Liver (tissue), 3 donors: Measurements from ENCODE around the gene SV2B.

Experiments
- ATF3 ChIP-seq: IDR thresholded peaks from 2 replicates; pipeline ENCODE4 v1.6.1; 2016; ENCODE audit warnings: antibody characterized with exemption
- EGR1 ChIP-seq, 2 donors: IDR thresholded peaks; 2 replicates each; pipeline ENCODE4 v1.6.1; 2016 to 2018; ENCODE audit warnings: antibody characterized with exemption in 2 of 2, low read depth in 2 of 2
- GABPA ChIP-seq, 2 donors: IDR thresholded peaks in 1 of 2; conservative IDR thresholded peaks in 1 of 2; 2 replicates each; pipeline ENCODE4 v1.6.1; 2016; ENCODE audit warnings: antibody characterized with exemption in 2 of 2, mild to moderate bottlenecking in 1 of 2, moderate library complexity in 1 of 2
- HNF4A ChIP-seq, 2 donors: conservative IDR thresholded peaks; 2 replicates each; pipeline ENCODE4 v1.6.1; 2016; ENCODE audit warnings: antibody characterized with exemption in 2 of 2, mild to moderate bottlenecking in 2 of 2
- JUND ChIP-seq, 2 donors: IDR thresholded peaks; 2 replicates each; pipeline ENCODE4 v1.6.1; 2016; ENCODE audit warnings: antibody characterized with exemption in 2 of 2
- MAX ChIP-seq: IDR thresholded peaks from 2 replicates; pipeline ENCODE4 v1.6.1; 2016; ENCODE audit warnings: antibody characterized with exemption
- RXRA ChIP-seq, 2 donors: IDR thresholded peaks; 2 replicates each; pipeline ENCODE4 v1.6.1; 2017 to 2018; ENCODE audit warnings: antibody characterized with exemption in 2 of 2, mild to moderate bottlenecking in 1 of 2
- TAF1 ChIP-seq: conservative IDR thresholded peaks from 2 replicates; pipeline ENCODE4 v1.6.1; 2016; ENCODE audit warnings: antibody characterized with exemption, mild to moderate bottlenecking
- YY1 ChIP-seq: IDR thresholded peaks from 2 replicates; pipeline ENCODE4 v1.6.1; 2016; ENCODE audit warnings: antibody characterized with exemption, mild to moderate bottlenecking
- TF ChIP-seq, protein P1 (sequence below): fragments of 150-350 bp; IDR thresholded peaks from 2 replicates; pipeline ENCODE4 v1.5.1; 2017; ENCODE audit warnings: improper control_type of control experiment, low read depth, low read length; ENCODE audit not compliant: missing input control
- TF ChIP-seq, protein P2 (sequence below): IDR thresholded peaks from 2 replicates; pipeline ENCODE4 v1.6.1; 2016; ENCODE audit warnings: antibody characterized with exemption, mild to moderate bottlenecking
- donor health status: healthy.
- donor health status: healthy.

DNA sequence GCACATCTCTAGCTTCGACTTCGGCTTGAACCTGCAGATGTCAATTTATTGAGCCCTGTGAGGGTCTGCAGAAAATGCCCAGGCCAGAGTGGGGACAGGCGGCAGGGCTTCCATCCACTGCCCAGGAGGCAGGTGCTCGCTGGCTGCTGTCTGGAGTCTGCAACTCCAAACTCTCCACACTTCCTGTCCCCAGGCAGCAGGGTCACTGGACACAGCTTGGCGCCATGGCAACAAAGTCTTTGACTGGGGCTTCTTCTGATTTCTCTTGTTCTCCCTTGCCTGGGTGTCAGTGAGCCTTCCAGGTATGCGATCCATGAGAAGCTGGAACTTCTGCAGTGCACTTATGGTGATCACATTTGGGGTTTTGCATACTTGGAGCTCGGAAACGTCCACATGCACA, 33.5 kb downstream of the SV2B start:
- TF ChIP-seq, protein P1, sequence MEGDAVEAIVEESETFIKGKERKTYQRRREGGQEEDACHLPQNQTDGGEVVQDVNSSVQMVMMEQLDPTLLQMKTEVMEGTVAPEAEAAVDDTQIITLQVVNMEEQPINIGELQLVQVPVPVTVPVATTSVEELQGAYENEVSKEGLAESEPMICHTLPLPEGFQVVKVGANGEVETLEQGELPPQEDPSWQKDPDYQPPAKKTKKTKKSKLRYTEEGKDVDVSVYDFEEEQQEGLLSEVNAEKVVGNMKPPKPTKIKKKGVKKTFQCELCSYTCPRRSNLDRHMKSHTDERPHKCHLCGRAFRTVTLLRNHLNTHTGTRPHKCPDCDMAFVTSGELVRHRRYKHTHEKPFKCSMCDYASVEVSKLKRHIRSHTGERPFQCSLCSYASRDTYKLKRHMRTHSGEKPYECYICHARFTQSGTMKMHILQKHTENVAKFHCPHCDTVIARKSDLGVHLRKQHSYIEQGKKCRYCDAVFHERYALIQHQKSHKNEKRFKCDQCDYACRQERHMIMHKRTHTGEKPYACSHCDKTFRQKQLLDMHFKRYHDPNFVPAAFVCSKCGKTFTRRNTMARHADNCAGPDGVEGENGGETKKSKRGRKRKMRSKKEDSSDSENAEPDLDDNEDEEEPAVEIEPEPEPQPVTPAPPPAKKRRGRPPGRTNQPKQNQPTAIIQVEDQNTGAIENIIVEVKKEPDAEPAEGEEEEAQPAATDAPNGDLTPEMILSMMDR, result no peak
- no peak for TF ChIP-seq ATF3
- TF ChIP-seq HNF4A (conservative IDR thresholded peaks at IDR 0.05), result no peak
- no peak for TF ChIP-seq MAX
- TF ChIP-seq YY1, result no peak
- no peak for TF ChIP-seq EGR1 (IDR thresholded peaks at IDR 0.05; ENCODE audit: low read depth in 2 of 2)
- TF ChIP-seq RXRA (IDR thresholded peaks at IDR 0.05), result no peak
- no peak for TF ChIP-seq GABPA (IDR thresholded peaks at IDR 0.05 in 1 of 2, conservative IDR thresholded peaks at IDR 0.05 in 1 of 2)
- TF ChIP-seq, protein P2, sequence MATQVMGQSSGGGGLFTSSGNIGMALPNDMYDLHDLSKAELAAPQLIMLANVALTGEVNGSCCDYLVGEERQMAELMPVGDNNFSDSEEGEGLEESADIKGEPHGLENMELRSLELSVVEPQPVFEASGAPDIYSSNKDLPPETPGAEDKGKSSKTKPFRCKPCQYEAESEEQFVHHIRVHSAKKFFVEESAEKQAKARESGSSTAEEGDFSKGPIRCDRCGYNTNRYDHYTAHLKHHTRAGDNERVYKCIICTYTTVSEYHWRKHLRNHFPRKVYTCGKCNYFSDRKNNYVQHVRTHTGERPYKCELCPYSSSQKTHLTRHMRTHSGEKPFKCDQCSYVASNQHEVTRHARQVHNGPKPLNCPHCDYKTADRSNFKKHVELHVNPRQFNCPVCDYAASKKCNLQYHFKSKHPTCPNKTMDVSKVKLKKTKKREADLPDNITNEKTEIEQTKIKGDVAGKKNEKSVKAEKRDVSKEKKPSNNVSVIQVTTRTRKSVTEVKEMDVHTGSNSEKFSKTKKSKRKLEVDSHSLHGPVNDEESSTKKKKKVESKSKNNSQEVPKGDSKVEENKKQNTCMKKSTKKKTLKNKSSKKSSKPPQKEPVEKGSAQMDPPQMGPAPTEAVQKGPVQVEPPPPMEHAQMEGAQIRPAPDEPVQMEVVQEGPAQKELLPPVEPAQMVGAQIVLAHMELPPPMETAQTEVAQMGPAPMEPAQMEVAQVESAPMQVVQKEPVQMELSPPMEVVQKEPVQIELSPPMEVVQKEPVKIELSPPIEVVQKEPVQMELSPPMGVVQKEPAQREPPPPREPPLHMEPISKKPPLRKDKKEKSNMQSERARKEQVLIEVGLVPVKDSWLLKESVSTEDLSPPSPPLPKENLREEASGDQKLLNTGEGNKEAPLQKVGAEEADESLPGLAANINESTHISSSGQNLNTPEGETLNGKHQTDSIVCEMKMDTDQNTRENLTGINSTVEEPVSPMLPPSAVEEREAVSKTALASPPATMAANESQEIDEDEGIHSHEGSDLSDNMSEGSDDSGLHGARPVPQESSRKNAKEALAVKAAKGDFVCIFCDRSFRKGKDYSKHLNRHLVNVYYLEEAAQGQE, result no peak
- TF ChIP-seq TAF1, result no peak
- no peak for TF ChIP-seq JUND (IDR thresholded peaks at IDR 0.05)
